ENCODE results near the gene AREL1.

Gene AREL1

GRCh38 chr14:74636424-74637177 is 76.3 kb downstream of the AREL1 start:
- DNase-seq (ENCODE audit: low read depth in 2 of 2): no peak

GRCh38 chr14:74635847-74636246 is 77.0 kb downstream of the AREL1 start:
- no peak for DNase-seq (ENCODE audit: low read depth in 2 of 2)

- DNase-seq (ENCODE audit: low read depth in 2 of 2): no peak
Measured at GRCh38 chr14:74634964-74635363, 77.9 kb downstream of the AREL1 start.

- DNase-seq (ENCODE audit: low read depth in 2 of 2): no peak
Measured at GRCh38 chr14:74634481-74634880, 78.4 kb downstream of the AREL1 start.

- DNase-seq (ENCODE audit: low read depth in 2 of 2): no peak
Measured at GRCh38 chr14:74630881-74631690, 81.8 kb downstream of the AREL1 start.

GRCh38 chr14:74628418-74628817 is 84.5 kb downstream of the AREL1 start:
- DNase-seq (ENCODE audit: low read depth in 2 of 2): no peak

GRCh38 chr14:74627076-74627475 is 85.8 kb downstream of the AREL1 start:
- DNase-seq (ENCODE audit: low read depth in 2 of 2): no peak

GRCh38 chr14:74622257-74622656 is 90.6 kb downstream of the AREL1 start:
- no peak for DNase-seq (ENCODE audit: low read depth in 2 of 2)

GRCh38 chr14:74621556-74621955 is 91.3 kb downstream of the AREL1 start:
- no peak for DNase-seq (ENCODE audit: low read depth in 2 of 2)

GRCh38 chr14:74620923-74621322 is 92.0 kb downstream of the AREL1 start:
- DNase-seq (ENCODE audit: low read depth in 2 of 2): no peak

GRCh38 chr14:74620497-74620921 is 92.4 kb downstream of the AREL1 start:
- peak in 1 of 2 experiments; percentile 55 for DNase-seq (ENCODE audit: low read depth in 2 of 2)

- DNase-seq (ENCODE audit: low read depth in 2 of 2): peak; percentile 77 to 79
Measured at GRCh38 chr14:74619672-74620131, 93.2 kb downstream of the AREL1 start.

GRCh38 chr14:74618078-74618952 is 94.6 kb downstream of the AREL1 start:
- DNase-seq (ENCODE audit: low read depth in 2 of 2): no peak

GRCh38 chr14:74616996-74617700 is 95.7 kb downstream of the AREL1 start:
- DNase-seq (ENCODE audit: low read depth in 2 of 2): no peak

GRCh38 chr14:74616507-74616906 is 96.4 kb downstream of the AREL1 start:
- DNase-seq (ENCODE audit: low read depth in 2 of 2): peak in 1 of 2 experiments; percentile 53

- no peak for DNase-seq (ENCODE audit: low read depth in 2 of 2)
Measured at GRCh38 chr14:74615735-74616134, 97.1 kb downstream of the AREL1 start.

GRCh38 chr14:74614508-74615495 is 98.1 kb downstream of the AREL1 start:
- no peak for DNase-seq (ENCODE audit: low read depth in 2 of 2)

GRCh38 chr14:74613211-74613914 is 99.5 kb downstream of the AREL1 start:
- no peak for DNase-seq (ENCODE audit: low read depth in 2 of 2)

GRCh38 chr14:74612350-74613021 is 100.4 kb downstream of the AREL1 start:
- DNase-seq (ENCODE audit: low read depth in 2 of 2): peak in 1 of 2 experiments; percentile 58
